GM19438 (cell line): ENCODE measurements around the gene CAB39.

ENCODE experiments used
- ATAC-seq: cut with Tn5 transposase; IDR thresholded peaks from one replicate; pipeline ENCODE4 v1.9.1; 2021; ENCODE audit warnings: low read depth; ENCODE audit not compliant: unreplicated experiment

Gene CAB39

DNA sequence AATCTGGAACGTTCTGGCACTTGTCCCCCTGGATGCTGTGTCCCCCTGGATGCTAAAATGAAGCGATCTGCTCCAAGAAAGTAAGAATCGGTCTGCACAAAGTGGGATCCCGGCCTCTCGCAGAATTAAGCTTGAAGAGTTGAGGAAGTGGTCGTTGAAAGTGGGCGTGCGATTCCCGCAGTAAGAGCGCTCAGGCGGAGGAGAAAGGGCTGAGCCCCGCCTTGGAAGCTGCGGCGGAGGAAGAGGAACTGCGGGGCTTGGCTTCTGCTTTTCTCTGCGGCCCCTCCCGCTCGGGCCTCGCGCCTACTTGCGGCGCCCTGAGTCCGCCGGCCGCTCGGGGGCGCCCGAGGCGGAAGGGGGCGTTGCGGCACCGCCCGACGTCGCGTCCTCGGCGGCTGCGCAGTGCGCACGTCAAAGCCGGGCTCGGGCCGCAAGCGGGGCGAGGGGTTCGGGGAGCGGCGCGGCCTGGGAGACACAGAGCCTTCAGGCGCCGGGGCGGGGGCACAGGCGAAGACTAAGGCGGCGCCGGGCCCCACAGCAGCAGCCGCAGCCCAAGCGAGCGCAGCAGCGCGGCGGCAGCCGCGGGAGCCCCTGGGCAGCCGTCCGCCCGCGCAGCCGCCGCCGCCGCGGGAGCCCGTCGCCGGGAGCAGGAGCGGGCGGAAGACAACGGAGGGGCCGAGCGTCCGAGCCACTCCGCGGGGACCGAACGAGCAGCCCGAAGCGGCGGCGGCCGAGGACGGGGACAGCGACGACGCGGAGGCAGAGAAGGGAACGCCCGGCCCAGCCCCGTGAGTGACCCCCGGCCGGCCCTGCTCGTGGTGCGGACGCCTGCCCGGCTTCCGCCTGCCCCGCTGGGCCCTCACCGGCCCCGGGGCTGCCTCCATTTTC, at the start of gene CAB39:
TSS of gene CAB39 (plus strand) at position 400 of the 888 bp plus-strand sequence. CDS start 47,160 bp downstream, outside the sequence.
- peak; percentile 78 for ATAC-seq

DNA sequence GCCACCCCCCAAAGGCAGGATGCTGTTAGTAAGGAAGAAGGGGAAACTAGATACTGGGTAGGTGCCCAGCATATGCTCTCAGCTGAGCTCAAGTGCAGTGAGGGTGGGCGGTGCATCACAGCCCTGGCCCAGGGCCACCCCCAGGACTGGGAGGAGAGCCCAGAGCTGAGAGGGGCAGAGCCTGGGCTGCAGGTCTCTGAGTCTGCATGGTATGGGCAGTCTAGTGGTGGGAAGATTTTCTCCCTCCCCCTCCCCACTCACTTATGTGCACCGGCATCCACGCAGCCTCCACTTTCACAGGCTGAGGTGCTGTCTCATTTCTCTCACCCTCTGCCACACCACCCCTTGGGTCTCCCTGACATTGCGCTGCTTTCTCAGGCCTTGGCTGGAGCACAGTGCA, 48.5 kb upstream of the CAB39 start:
- ATAC-seq = no peak

DNA sequence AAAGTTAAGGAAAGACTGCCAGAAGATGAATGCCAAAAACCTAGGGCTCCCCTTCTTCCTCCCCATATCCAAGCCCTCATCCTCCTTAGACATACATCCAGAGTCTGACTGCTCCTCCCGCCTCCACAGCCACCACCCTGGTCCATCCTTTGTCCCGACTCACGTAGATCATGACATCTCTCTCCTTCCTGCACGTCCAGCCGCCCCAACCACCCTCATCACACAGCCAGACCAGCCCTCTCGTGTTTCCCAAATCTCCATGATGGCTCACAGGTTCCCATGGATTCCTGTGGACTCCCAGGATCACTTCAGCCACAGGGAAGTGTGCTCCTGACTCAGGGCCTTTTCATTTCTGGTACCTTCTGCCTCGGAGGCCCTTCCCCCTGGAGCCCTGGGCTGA, 47.8 kb upstream of the CAB39 start:
- no peak for ATAC-seq

DNA sequence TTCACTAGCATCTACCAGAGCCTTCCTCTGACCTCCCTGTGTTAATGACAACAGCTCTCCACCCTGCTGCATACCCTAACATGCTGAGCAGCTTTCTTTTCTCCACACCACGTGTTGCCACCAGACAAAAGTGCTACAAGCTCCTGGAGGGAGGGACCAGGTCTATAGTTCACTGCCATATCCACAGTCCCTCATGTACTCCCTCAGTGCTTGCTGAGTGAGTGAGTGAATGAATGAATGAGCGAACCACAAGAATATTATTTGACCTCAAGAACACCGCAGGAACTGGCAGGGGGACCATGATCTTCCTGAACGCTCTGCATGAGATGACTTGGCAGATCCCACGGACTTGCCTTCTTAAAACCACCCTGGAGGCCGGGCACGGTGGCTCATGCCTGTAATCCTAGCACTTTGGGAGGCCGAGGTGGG, 47.4 kb upstream of the CAB39 start:
- ATAC-seq = no peak

DNA sequence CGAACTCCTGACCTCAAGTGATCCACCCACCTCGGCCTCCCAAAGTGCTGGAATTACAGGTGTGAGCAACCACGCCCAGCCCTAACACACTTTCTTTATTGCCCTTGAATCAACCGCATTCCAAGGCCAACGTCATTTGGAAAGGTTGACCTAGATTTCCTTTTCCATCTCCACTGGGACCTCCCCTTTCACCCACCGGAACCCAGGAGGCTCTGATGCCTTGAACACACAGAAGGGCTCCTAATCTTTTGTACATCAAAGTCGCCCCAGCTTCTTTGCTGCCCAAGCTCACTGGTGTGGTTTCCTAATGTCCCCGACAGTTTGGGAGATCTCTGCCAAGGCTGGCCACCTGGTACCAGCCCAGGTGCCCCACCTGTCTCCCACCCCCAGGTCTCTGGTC, 46.2 kb upstream of the CAB39 start:
- no peak for ATAC-seq

DNA sequence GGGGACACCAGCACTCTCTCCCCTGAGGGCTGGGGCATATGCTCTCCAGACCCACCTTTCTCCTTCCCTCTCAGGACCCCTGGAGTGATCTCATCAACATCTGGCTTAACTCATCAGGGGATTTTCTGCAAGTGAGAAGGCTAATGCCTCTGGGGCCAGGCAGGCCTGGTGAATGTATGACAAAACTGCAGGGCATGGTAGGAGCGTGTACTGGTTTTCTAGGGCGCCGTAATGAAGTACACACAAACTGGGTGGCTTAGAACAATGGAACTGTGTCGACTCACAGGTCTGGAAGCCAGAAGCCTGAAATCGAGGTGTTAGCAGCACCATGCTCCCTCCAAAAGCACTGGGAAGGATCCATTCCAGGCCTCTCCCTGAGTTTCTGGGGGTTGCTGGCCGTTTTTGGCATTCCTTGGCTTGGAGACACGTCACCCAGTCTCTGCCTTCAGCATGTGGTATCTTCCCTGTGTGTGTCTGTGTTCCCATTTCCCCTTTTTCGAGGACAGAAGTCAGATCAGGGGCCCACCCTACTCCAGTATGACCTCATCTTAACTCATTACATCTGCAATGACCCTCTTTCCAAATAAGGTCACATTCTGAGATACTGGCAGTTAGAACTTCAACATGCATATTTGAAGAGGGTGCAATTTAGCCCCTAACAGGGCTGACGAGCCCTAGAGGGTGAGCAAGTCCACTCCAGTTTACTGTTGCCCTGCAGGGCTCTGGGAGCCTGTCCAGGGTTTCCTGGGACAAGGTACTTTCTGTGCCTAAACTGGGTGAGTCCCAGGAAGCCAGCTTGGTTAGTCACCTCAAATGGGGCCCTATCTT, 45.5 kb upstream of the CAB39 start:
- ATAC-seq = no peak

DNA sequence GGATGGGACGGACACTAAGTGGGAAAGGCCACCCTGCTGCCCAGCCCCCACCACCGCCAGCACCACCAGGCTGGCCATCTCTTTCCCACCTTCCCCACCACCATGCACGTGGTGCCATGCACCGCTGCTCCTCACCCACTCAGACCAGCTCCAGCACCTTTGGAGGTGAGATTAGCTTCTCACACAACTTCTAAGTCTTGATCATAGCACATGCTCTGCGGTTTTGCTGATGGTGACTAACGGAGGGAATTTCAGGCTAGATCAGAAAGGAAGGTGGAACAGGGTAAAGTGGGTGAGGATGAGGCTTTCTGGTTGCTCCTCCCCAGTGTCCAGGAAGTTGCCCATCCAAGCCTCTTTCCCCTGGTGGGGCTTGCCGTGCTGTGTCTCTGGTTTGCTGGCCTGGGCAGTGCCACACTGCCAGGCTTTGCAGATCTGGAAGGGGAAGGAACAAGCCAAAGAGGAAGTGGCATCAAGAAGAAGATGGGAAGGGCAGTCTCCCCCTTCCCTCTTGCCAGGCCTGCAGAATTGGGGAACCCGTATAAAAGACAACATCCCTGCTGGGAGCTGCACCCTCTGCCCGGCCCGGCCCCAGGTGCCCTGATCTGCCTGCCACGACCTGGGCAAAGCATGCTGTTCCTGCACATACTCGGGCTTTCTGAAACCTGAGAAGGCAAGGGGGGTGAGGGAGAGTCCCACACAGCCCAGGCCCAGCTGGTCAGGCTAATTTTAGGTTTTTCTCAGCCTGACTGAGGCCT, 44.3 kb upstream of the CAB39 start:
- peak; percentile 59 for ATAC-seq

DNA sequence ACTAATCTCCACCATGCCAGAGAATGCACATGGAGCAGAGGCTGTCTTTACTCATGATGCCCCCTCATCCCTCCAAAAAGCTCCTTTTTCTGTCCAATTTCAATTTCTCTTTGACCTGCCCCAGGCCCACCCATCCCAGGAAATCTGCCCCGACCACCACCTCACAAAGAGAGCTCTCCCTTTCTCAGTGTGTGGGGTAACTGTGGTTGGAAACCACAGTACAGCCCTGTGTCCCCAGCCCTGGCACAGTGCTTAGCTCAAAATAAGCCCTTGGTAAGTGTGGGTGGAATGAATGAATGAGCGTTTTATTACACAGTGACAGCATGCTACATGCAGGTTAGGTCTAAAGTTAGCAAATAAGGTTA, 43.7 kb upstream of the CAB39 start:
- ATAC-seq = peak; percentile 24

DNA sequence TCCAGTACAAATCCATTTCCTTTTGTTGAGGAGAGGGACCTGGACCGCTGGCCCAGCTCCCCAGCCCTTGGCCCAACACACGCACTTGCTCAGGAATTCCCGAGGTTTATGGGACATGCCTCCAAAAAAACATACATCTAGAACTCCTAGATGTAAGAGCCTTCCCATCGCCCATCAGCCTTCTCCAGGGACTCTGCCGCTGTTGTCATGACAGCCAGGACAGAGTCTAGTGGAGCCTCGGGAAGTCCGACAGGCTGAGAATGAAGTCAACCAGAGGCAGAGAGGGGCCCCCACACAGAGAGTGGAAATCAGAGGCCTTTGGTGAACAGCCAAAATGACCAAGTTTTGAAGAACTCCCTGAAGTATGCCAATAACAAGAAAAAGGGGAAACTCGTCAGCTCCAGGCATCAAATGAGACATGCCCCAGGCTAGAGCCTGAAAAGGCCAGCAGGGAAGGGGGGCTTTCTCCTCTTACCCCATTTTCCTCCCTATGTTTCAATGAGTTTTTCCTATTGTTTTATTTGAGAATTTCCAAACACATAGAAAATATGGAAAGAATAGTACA, 43.2 kb upstream of the CAB39 start:
- ATAC-seq = no peak

DNA sequence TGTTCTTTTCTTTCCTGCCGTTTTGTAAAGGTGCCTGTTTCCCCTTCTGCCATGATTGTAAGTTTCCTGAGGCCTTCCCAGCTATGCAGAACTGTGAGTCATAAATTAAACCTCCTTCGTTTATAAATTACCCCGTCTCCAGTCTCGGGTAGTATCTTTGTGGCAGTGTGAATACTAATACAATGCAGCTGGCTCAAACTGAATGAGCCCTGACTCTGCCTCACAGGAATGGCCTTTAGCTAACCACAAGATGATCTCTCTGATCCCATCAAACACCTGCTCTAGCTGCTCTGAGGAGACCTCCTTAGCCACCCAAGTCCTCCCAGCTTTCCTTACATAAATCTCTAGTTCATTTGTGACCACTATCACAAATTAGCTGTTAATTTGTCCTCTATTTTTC, 41.5 kb upstream of the CAB39 start:
- no peak for ATAC-seq

DNA sequence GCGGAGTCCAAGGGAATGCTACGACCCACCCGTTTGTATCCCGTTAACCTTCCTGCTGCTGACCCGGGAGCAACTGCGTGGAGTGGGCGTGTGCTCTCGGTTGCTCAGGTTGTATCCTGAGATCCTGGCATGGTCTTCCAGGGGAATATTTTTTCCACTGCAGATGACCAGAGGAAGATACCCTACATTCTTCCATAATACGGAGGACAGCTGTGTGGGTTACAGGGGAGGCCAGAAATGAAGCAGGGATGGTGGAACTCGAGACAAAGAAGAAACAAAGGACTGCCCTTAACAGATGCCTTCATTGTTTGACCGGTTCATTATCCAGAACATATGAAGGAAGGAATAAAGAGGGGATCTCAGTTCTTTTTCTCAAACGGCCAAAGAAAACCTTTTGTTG, 39.8 kb upstream of the CAB39 start:
- ATAC-seq = no peak

DNA sequence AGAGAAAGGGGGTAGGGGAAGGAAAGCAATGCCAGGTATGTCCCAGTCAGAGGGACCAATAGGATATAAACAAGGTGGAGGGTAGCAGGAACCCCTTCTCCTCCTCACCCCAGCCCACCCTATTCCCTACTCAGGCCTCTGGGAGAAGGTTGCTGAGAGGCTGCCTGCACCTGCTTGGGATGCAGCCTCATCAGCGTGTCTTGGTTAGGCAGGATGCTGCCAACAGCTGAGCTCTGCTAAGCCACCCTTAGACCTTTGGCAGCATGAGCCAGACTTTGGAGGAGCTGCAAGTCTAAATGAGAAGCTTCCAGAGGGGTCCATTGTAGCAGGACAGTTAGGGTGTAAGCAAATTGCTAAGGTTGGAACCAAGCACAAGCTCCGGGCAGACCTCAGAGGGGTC, 38.2 kb upstream of the CAB39 start:
- ATAC-seq = no peak

DNA sequence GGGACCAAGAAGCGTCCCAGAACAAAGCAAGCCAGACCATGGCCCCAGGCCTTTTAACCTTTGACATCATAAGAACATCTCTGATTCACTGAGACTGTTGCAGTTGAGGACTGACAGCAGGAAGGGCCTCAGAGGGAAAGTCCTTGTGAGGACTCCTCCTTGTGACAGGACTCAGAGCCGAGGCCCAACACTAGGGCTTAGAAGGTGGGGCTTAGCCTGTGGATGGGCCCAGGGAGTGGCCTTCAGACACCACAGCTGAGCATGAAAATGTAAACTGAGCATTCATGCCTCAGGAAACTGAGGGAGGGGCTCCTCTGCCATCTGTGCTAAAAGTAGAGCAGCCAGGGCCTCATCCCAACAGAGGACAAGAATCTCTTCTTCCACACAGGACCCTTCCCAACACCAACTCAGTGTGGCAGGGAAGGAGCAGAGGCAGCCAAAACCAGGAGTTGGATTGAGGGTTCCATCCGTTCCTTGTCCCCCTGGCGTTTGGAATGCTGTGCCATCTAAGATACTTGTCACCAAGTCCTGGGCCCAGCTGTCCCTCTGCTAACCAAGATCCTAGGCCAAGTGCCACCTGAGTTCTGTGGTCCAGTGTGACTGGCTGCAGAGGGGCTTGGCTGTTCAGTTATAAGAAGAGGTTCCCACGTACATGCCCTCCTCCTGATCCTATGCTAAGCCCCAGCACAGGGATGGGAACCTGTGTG, 37.5 kb upstream of the CAB39 start:
- ATAC-seq = no peak

DNA sequence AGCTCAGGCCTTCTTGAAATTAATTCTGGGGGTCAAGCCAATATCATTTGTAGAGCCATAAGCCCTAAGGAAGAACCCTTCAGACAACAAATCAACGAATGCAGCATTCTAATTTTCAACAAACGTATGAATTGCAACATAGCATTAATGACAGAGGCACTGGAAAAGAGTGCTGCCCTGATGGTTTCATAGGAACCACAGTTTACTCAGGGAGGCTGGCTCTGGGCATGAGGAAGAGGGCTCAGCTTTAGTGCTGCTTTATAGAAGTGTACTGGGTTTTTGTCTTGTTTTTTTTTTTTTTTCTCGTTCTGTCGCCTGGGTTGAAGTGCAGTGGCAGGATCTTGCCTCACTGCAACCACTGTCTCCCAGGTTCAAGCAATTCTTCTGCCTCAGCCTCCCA, 36.1 kb upstream of the CAB39 start:
- no peak for ATAC-seq

DNA sequence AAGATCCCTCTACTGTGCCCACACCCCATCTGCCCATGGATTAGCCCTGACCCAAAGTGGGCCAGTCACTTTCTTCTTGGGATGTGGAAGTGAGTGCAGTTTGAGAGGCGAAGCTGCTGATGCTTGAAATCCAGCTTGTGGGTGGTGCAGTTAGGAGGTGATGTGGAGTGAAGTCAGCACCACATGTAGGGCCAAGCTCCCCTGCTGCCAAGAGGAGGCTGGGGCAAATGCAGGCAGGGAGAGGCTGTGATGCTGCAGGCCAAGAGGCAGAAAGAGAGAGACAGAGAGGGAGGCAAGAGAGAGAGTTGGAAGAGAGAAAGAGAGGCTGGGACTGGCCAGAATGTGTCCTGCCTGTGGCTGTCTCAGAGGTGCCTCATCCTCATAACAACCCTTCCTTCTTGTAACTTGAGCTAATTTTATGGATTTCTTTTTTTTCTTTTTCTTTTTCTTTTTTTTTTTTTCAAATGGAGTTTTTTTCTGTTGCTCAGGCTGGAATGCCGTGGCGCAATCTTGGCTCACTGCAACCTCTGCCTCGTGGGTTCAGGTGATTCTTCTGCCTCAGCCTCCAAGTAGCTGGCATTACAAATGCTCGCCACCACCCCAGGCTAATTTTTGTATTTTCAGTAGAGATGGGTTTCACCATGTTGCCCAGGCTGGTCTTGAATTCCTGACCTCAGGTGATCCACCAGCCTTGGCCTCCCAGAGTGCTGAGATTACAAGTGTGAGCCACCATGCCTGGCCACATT, 35.3 kb upstream of the CAB39 start:
- ATAC-seq = no peak

DNA sequence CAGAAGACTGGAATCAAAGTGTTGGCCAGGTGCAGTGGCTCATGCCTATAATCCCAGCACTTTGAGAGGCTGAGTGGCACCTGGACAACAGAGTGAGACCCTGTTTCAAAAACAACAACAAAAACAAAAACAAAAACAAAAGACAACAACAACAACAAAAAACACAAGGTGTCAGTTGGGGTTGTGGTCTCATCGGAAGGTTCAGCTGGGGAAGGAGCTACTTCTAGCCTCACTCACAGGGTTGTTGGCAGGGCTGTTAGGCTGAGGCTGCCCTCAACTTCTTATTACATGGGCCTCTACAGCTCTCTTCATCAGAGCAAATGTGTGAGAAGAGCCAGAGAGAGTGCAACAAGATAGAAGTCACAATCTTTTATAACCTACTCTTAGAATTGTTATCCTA, 34.6 kb upstream of the CAB39 start:
- ATAC-seq = no peak

DNA sequence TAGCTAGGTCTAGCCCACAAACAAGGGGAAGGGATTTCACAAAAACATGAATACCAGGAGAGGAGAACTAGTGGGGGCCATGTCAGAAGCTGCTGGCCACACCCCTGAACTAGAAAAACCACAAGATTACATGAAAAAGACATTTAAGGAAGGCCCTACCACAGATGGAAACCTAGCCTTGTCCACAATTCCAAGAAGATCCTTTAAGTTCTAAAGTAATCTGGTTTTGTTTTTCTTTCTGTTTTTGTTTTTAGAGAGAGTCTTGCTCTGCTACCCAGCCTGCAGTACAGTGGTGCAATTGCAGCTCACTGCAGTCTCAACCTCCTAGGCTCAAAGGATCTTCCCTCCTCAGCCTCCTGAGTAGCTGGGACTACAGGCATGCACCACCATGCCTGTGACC, 34.2 kb upstream of the CAB39 start:
- ATAC-seq = no peak

DNA sequence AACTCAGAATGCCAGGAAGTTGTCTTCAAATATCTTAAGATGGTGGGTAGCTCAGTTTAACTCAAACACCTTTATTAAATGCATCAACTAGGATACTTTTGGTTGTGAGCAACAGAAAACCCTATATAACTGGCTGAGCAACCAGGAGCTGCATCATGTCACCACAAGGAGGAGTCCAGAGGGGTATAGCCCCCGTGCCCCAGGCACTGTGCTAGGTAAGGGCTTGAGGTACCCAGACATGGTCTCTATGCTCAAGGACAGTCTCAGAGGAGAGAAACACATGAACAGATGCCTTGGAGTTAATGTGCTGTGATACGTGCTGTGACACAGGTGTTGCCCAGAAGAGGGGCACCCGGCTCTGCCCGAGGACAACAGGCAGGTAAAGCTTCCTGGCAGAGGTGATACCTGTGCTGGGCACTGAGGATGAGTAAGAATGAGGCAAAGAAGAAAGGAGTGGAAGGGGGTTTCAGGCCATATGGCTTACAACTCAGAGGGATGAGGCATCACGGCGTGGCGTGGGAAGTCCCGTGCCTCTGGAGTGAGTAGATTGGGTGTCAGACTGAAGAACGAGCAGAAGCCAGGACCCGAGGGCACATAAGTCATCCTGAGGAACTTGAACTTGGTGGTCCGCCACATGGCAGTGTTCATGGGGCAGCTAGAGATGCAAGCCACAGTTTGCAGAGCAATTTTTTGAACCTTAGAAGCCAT, 32.0 kb upstream of the CAB39 start:
- no peak for ATAC-seq

DNA sequence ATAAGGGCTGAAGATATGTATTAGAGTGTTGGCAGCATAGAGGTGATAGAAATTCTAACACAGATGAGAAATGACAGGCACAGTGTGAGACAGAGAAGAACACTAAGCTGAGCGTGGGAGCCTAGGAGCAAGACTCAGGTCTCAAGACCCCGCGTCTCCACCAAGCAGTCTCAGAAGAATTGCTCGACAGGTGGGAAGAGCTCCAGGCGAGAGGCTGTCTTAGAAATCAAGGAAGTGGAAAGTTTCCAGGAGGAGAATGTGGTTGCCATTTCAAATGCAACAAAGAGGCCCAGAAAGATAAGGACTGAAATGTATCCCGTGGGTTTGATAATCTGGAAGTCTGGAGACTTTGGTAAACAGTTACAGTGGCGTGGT, 31.5 kb upstream of the CAB39 start:
- no peak for ATAC-seq
